ENCODE measurements around the gene SARS2.
A peak's percentile ranks its signal among the peaks of the same experiment; 100 is the strongest.
"Not testable (repeated sequence)": the region's sequence is repeated elsewhere in the genome, so short reads cannot be mapped to it uniquely, and the experiment has no call there.

SARS2 gene

GRCh38 chr19:38900202-38900629 lies 30.3 kb downstream of the SARS2 start:
- no peak for DNase-seq
- Mint-ChIP-seq H3K27me3 (no peaks in the 10 kb centered on the region), H3K9me3 (peaks cover 2% of the 10 kb centered on the region), H3K4me3 (peak overlapping the region; percentile 84), H3K27ac (peak overlapping the region; percentile 95), H3K4me1 (peaks cover 45% of the 10 kb centered on the region), H3K36me3 (peaks cover 18% of the 10 kb centered on the region)
- CTCF ChIA-PET = interaction anchor here (1.0 to 1.9 kb wide), 7 partner anchors 12 to 498 kb away, joined by 3 to 14 read pairs (median 4); partner anchors contain the start of genes FAM98C, MRPS12 and SARS2

DNA sequence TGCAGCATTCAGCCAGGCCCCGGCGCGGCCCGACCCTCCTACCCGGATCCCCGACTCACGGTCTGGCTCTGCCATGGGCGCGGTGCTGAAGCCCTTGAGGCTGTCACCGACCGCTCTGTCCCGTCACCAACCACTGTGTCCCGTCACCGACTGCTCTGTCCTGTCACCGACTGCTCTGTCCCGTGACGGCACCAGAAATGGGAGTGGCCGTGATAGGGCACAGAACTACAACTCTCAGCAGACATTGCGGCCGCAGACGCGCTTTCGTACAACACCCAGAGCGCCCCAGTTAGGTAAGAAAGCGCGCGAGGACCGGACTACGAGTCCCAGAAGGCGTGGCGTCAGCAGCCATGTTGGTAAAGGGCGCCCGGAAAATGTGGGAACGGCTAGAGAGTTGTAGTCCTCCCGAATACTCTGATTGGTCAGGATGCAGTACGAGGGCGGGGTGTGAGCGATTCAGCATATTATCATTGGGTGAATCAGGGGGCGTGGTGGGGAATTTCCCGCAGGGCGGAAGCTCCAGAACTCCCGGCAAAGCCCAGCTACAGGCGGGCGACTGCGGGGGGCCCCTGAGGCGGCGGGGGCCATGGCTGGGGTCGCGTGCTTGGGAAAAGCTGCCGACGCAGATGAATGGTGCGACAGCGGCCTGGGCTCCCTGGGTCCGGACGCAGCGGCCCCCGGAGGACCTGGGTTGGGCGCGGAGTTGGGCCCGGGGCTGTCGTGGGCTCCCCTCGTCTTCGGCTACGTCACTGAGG lies 30.9 kb downstream of the SARS2 start, which contains the start of the genes NFKBIB and SIRT2:
NFKBIB (plus strand) TSS at position 523 of the 755 bp plus-strand sequence; CDS start at position 587, 64 bp downstream.
SIRT2 (minus strand) TSS at position 172 of the 755 bp plus-strand sequence; CDS start at position 75, 97 bp downstream.
- CTCF ChIA-PET = interaction anchor here (1.0 to 1.9 kb wide), 7 partner anchors 12 to 497 kb away, joined by 3 to 14 read pairs (median 4); partner anchors contain the start of genes FAM98C, MRPS12 and SARS2
- Mint-ChIP-seq H3K36me3 (peaks cover 20% of the 10 kb centered on the region), H3K4me1 (peaks cover 44% of the 10 kb centered on the region), H3K9me3 (peaks cover 2% of the 10 kb centered on the region), H3K27me3 (no peaks in the 10 kb centered on the region), H3K27ac (peak within 1 kb of the TSS; percentile 95), H3K4me3 (peak within 1 kb of the TSS; percentile 84)
- DNase-seq = peak; percentile 100

DNA sequence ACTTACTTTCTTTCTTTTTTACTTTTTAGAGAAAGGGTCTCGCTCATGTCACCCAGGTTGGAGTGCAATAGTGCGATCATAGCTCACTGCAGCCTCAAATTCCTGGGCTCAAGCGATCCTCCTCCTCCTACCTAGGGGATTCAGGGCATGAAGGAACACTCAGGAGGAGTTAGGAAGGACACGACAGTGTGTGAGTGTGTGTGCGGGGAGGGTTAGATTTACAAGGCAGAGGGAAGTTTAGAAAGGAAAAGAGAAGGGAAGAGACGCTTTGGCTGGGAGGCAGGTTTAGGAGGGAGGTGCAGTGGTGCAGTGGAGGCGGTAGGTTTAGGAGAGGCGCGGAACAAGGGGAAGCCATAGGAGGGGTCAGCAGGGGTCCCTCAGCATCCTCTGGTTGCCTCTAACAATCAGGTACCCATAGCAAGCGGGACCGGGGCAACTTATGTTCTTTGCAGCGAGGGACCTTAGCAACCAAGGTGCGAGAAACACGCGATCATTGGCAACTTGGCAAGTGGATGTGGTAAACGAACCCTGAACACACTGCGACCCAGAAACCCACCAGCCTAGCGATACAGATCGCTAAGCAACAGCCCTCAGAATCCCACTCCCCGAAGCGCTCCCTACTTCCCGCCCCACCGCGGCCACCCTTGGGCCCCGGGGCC lies 31.6 kb downstream of the SARS2 start:
- DNase-seq = no peak
- peak overlapping the region; percentile 95 for H3K27ac Mint-ChIP-seq
- H3K4me1 Mint-ChIP-seq = peaks cover 40% of the 10 kb centered on the region
- peak overlapping the region; percentile 84 for H3K4me3 Mint-ChIP-seq
- peaks cover 2% of the 10 kb centered on the region for H3K9me3 Mint-ChIP-seq
- no peaks in the 10 kb centered on the region for H3K27me3 Mint-ChIP-seq
- CTCF ChIA-PET = no interaction called here
- peaks cover 15% of the 10 kb centered on the region for H3K36me3 Mint-ChIP-seq

DNA sequence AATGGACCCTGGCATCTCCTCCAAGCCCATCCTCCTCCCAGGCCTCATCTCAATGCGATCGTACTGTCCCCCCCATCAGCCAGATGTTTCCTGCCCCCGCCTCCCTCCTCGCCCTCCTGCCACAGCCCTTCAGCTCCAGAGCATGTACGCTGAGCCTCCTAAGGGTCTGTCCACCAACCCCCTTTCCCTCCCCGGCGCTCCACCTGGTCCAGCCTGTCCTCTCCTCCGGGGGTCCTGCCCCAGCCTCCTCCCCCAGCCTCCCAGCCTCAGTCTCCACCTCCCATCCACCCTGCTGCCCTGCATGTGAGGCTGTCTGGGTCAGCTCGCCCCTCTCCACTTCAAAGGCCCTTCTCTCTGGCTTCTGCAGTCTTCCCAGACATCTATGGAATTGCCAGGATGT lies 35.6 kb downstream of the SARS2 start:
- Mint-ChIP-seq H3K27me3 (no peaks in the 10 kb centered on the region), H3K27ac (no peak overlapping the region), H3K4me1 (peaks cover 20% of the 10 kb centered on the region), H3K4me3 (no peak overlapping the region), H3K36me3 (peaks cover 3% of the 10 kb centered on the region), H3K9me3 (no peaks in the 10 kb centered on the region)
- no peak for DNase-seq
- CTCF ChIA-PET = no interaction called here

DNA sequence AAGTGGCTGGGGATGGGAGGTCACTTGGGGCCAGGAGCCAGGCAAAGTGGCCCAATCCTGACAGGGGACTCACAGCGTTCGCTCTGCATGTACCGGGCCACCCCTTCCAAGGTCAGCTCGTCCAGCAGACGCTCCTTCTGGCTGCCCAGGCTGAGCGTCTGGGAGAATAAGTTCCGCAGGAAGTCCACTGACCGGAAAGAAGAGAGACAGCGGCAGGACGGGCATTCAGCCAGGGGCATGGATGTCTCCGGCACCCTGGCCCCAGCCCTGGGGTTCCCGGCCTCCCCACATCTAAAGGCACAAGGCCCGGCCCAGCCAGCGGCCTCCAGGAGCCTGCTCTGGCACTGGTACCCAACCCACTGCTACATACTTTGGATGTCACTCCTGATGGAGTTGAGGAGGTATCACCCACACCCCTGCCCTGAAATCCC lies 37.2 kb downstream of the SARS2 start:
- no peaks in the 10 kb centered on the region for H3K27me3 Mint-ChIP-seq
- CTCF ChIA-PET = no interaction called here
- H3K36me3 Mint-ChIP-seq = peaks cover 9% of the 10 kb centered on the region
- peaks cover 13% of the 10 kb centered on the region for H3K4me1 Mint-ChIP-seq
- no peak for DNase-seq
- no peak overlapping the region for H3K4me3 Mint-ChIP-seq
- H3K9me3 Mint-ChIP-seq = no peaks in the 10 kb centered on the region
- H3K27ac Mint-ChIP-seq = no peak overlapping the region

- H3K4me3 Mint-ChIP-seq = no peak overlapping the region
- no peak for DNase-seq
- no peak overlapping the region for H3K27ac Mint-ChIP-seq
These were observed 37.7 kb downstream of the SARS2 start for GRCh38 chr19:38892841-38893240.

DNA sequence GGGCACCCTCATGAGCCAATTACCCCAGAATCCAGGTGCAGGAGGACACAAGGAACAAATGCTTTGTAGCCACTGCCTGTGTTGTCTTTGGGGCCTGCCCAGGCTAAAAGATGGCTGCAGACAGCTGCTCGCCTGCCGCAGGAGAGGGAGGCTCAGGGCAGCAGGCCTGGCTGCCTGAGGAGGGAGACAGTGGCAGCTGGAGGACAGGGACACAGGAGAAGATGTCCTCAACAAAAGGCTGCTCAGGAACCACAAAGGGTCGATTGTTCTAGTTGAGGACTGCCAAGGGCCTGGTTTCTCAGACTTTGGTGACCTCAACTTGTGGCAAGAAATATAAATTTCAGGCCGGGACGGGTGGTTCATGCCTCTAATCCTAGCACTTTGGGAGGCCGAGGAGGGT lies 38.8 kb downstream of the SARS2 start:
- Mint-ChIP-seq H3K4me3 (no peak overlapping the region), H3K36me3 (peaks cover 9% of the 10 kb centered on the region), H3K27ac (no peak overlapping the region), H3K9me3 (no peaks in the 10 kb centered on the region), H3K4me1 (no peaks in the 10 kb centered on the region), H3K27me3 (no peaks in the 10 kb centered on the region)
- CTCF ChIA-PET = no interaction called here
- no peak for DNase-seq

More at GRCh38 chr19:38892841-38893240, 37.7 kb downstream of the SARS2 start:
- Mint-ChIP-seq H3K4me1 (peaks cover 8% of the 10 kb centered on the region), H3K9me3 (no peaks in the 10 kb centered on the region), H3K27me3 (no peaks in the 10 kb centered on the region), H3K36me3 (peaks cover 9% of the 10 kb centered on the region)
- CTCF ChIA-PET = no interaction called here

- H3K27ac Mint-ChIP-seq = no peak overlapping the region
- H3K9me3 Mint-ChIP-seq = no peaks in the 10 kb centered on the region
- peaks cover 9% of the 10 kb centered on the region for H3K36me3 Mint-ChIP-seq
- no peaks in the 10 kb centered on the region for H3K4me1 Mint-ChIP-seq
- CTCF ChIA-PET = interaction anchor here (1.0 kb wide), 1 partner anchor 488 kb away, joined by 3 read pairs; the partner anchor contains the start of gene FAM98C
- no peaks in the 10 kb centered on the region for H3K27me3 Mint-ChIP-seq
- H3K4me3 Mint-ChIP-seq = no peak overlapping the region
- DNase-seq = no peak
These were observed 39.9 kb downstream of the SARS2 start for GRCh38 chr19:38890686-38891085.

DNA sequence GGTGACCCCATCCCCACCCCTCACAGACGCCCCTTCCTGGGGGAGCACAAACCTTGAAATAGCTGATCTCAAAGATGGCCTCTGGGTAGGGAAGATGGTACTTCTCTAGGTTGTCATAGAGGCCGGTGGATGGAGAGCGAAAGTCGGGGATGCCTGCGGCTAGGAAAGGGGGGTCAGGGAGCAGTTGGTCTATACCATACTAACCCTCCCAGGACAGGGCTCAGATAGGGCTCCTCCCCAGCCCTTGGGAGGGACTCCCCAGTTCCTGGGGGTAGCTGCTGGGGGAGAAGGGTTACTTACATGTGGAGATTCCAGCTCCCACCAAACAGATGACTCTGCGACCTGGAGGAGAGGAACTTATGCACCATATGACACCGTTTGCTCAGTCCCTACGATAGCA lies 40.8 kb downstream of the SARS2 start:
- Mint-ChIP-seq H3K27me3 (no peaks in the 10 kb centered on the region), H3K9me3 (no peaks in the 10 kb centered on the region), H3K4me3 (no peak overlapping the region), H3K36me3 (peaks cover 9% of the 10 kb centered on the region), H3K4me1 (no peaks in the 10 kb centered on the region), H3K27ac (no peak overlapping the region)
- no peak for DNase-seq
- CTCF ChIA-PET = no interaction called here

DNA sequence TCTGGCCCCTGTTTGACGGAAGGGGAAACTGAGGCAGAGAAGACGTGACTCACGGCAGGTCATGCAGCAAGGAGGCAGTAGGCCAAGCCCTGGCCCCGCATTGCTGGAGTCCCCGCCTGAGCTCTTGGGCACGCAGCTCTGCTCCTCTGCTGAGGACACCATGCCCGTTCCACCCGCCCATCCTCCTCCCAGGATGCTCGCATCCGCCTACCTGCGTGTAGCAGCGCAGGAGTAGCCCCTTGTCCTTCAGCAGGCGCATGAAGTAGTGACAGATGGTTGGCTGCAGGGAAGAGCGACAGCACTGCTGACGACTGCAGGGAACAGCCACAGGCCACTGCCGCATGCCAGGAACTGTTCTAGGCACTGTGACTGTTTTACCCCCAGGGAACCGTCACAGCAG lies 41.7 kb downstream of the SARS2 start:
- Mint-ChIP-seq H3K9me3 (no peaks in the 10 kb centered on the region), H3K4me1 (no peaks in the 10 kb centered on the region), H3K27ac (no peak overlapping the region), H3K36me3 (peaks cover 6% of the 10 kb centered on the region), H3K4me3 (no peak overlapping the region), H3K27me3 (no peaks in the 10 kb centered on the region)
- no peak for DNase-seq
- CTCF ChIA-PET = interaction anchor here (1.3 to 2.6 kb wide), 6 partner anchors 8 to 119 kb away, joined by 4 to 34 read pairs (median 6); partner anchors contain the start of genes MRPS12, RINL and SARS2

DNA sequence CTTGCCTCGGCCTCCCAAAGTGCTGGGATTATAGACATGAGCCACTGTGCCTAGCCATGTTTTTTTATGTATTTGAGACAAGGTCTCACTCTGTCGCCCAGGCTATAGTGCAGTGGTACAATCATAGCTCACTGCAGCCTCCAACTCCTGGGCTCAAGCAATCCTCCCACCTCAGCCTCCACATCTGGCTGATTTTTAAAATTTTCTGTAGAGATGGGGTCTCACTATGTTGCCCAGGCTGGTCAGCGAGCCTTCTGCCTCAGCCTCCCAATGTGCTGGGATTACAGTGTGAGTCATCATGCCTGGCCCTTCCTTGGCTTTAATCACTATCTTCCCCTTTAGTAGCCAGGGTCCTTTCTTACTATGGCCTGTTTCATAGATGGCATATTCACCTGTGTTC lies 45.9 kb downstream of the SARS2 start:
- H3K27me3 Mint-ChIP-seq, H3K4me3 Mint-ChIP-seq, CTCF ChIA-PET, H3K9me3 Mint-ChIP-seq, H3K27ac Mint-ChIP-seq, DNase-seq: not testable (repeated sequence)
- peaks cover 11% of the 10 kb centered on the region for H3K36me3 Mint-ChIP-seq
- H3K4me1 Mint-ChIP-seq = peaks cover 10% of the 10 kb centered on the region

GRCh38 chr19:38883286-38883685 lies 47.3 kb downstream of the SARS2 start:
- peaks cover 8% of the 10 kb centered on the region for H3K36me3 Mint-ChIP-seq
- H3K27me3 Mint-ChIP-seq = no peaks in the 10 kb centered on the region
- H3K4me1 Mint-ChIP-seq = peaks cover 22% of the 10 kb centered on the region
- H3K27ac Mint-ChIP-seq = no peak overlapping the region
- H3K9me3 Mint-ChIP-seq = no peaks in the 10 kb centered on the region
- no peak for DNase-seq
- H3K4me3 Mint-ChIP-seq = no peak overlapping the region
- CTCF ChIA-PET = no interaction called here

DNA sequence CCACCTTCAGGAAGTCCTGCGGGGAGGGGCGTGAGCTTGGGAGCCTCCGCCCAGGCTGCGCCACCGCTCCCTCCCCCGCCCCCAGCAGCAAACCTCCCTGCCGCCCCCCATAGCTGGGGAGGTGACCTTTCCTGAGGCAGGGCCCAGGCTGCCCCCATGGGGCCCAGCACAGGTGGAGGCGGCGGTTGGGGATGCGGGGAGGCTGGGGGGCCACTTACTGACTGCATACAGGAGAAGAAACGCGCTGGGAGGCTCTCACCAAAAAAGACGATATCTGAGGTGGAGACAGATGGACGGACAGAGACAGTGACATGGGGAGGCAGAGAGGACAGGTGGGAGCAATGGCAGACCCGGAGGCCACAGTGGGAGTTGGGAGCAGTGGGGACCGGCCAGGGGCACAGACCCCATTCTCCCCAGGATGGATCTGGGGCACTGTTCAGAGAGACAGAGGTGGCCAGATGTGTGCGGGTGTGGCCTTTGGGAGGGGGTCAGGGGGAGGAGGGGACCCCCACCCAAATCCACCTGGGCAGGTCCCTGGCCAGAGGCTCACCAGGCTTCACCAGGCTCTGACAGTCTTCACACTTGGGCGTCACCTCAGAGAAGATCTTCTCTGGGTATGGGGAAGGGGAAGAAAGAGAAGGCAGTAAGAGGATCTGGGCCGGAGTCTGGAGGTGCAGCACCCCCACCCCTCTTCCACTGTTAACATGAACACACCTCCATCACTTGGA lies 49.5 kb downstream of the SARS2 start:
- CTCF ChIA-PET = no interaction called here
- Mint-ChIP-seq H3K4me3 (no peak overlapping the region), H3K27ac (peak overlapping the region; percentile 82), H3K4me1 (peaks cover 43% of the 10 kb centered on the region), H3K27me3 (no peaks in the 10 kb centered on the region), H3K9me3 (no peaks in the 10 kb centered on the region), H3K36me3 (peaks cover 14% of the 10 kb centered on the region)
- DNase-seq = no peak

Data from activated naive CD4-positive, alpha-beta T cell treated with anti-CD3 and anti-CD28 coated beads, Interleukin-2, amount 10 ng/mL, durations not matched to agents 7 days and 5 days (primary cell).